ENCODE measurements around the gene STK32A.

Gene STK32A

GRCh38 chr5:147388184-147389108 lies 153.6 kb downstream of the STK32A start:
- no peak for DNase-seq

DNA sequence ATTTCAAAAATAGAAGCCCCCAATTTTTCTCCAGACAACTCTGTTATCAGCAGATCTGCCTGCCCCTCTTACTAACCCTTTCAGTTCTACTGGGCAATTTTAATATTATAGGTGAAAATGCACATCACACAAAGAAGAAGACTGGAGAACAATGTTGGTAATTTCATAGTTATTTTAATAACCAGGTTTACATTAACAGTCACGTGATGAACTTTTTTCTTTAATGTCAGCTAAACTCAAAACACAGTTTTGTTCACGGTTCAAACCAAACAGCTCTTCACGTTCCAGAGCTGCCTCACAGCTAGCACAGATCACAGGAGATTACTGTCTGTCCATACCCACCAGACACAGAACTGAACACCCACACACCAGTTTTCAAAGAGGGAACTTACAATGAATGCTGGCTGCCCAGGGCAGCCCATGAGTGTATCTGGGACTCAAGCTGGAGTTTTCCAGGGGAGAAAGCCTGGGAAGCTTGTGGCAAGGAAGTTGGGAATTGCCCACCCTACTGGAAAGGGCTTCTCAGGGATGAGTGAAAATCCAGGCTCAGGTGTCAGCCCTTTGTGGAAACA lies 155.9 kb downstream of the STK32A start:
- DNase-seq = no peak

GRCh38 chr5:147391781-147392180 lies 157.0 kb downstream of the STK32A start:
- peak in 5 of 56 donors; percentile 2 to 22 (median 13) for DNase-seq

DNA sequence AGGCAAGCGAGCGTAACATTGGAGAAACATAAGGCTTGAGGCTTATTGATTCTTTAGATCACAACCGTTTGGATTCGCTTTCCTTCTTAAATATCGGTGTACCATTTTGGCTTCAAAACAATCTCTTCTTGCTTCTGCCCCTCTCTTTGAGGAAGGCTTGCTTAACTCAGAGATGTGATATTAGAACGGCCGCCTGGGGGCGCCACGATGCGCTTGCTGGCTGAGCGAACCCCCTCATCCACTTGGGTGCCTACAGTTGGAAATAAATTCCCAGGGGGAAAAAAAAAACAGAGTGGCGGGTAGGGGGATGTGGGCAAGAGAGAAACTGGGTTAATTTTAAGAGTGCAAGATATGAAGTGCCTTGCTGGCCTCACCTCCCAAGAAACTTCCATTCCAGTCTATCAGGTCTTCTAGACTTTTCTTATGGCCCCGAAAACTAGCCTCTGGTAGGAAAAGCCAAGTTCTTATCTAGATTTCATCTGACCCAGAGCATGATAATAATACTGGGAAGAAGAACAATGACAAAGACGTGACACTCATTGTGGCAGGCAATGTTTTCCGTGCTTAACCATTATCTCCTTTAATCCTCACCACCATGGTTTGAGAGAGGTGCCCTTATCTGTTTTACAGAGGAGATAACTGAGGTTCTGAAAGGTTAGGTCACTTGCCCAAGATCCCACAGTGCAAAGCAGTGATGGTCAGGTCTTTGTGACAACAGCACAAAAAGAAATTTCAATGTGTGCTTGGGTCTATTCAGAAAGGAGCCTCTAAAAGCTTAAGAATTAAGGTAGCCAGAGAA lies 159.2 kb downstream of the STK32A start:
- peak in 1 of 56 donors; percentile 10 for DNase-seq

GRCh38 chr5:147396070-147396823 lies 161.4 kb downstream of the STK32A start:
- DNase-seq = peak in 1 of 56 donors; percentile 9

DNA sequence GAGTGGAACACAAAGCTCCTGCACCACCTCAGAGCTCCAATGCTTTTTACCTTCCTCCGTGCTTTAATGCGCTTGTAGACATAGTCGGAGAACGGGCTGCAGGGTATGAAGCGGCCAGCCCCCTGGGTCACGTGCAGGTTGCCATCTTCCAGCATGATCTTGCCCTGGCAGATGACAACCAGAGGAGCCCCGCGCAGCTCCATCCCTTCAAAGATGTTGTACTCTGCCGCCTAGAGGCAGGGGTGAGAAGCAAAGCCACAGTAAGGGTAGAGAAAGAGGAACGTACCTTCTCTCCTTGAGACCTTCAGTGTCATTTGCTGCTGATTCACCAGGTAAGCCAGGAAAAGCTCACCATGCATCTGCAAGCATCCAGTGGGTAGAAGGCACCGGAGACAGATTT lies 162.8 kb downstream of the STK32A start:
- DNase-seq = no peak

- no peak for DNase-seq
These were observed 164.0 kb downstream of the STK32A start for GRCh38 chr5:147398860-147399259.

GRCh38 chr5:147400126-147400809 lies 165.4 kb downstream of the STK32A start:
- DNase-seq = no peak

DNA sequence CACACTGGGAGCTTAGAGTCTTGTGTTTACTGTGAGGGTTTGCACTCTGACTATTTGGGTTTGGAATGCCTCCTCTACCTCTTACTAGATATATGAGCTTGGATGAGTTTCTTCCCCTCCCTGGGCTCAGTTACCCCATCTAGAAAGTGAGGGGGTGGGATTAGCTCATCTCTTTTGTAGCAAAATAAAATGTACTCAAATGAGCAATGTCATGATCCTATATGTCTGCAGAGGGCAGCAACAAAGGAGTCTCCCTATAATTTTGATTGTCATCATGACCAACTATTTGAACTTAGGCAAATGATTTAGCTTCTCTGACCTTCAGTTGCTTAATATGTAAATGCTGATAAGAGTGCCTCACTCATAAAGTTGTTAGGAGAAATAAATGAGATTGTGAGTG lies 166.1 kb downstream of the STK32A start:
- no peak for DNase-seq

DNA sequence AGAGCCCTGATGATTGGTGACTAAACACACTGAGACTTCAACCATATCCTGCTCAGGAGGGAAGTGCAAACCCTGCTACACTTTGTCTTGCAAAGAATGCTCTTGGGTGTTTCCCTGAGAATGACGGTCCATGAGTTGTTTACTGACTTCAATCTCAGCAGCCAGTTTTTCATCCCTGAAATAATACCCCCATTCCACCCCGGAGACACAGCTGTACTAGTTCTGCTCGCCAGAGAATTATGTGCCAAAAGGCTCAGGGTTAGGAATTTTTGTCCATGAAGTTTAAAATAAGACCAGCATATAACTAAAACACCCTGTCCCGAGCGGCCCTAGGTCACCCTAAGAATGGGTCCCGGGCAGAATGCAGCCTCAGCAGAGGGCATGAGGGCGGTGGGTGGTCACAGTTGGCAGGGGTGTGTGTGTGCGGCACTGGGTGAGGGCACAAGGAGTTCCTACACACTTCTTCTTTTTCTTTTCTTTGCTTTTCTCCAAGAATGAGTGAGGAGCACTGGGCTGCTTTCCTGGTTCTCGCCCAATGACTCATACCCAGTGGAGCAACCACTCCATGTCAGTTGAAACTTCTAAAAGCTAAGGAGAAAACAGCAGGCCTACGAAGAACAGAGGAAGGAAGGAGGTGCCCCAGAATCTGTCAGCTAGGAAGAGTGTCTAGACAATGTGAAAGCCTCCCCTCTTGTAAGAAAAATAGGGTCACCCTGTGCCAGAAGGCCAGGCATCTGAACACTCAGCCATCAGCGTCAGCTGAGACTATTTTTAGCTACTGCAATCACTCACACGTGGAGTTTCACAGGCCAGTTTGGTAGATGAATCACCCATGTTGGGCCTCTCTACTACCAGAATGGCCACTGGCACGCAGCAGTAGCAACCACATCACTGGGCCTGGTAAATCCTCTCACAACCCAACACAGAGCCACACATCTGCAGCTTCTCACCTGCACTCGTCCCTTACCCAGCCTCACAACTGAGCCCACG lies 169.1 kb downstream of the STK32A start:
- peak in 6 of 56 donors; percentile 7 to 42 (median 24) for DNase-seq

- no peak for DNase-seq
These were observed 169.9 kb downstream of the STK32A start for GRCh38 chr5:147404706-147405105.

- no peak for DNase-seq
These were observed 171.8 kb downstream of the STK32A start for GRCh38 chr5:147406636-147407035.

DNA sequence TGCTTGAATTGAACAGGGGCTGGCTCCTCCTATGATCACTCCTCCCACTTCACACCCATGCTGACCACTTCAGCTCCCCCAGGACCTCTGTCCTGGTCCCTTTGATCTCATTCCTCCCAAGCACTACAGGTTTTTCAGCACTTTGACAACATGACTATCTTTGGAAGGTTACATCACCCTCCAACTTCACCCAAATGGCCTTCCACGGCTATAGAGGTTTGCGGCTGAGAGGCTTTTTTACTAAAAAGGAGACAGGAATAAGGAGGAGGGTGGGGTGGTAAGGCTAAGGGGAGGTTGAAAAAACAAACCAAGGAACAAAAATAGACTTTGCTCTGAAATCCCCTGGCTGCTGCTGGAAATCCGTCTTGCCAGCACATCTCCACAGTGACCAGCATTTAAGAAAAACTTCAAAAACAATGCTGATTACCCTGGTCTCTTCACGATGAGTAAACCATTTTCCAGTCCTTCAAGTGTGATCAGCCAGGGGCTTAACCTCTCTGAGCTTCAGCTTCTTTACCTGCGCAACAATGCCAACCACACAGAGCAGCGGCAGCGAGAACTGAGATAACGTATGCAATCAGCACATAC lies 172.4 kb downstream of the STK32A start:
- DNase-seq = no peak

DNA sequence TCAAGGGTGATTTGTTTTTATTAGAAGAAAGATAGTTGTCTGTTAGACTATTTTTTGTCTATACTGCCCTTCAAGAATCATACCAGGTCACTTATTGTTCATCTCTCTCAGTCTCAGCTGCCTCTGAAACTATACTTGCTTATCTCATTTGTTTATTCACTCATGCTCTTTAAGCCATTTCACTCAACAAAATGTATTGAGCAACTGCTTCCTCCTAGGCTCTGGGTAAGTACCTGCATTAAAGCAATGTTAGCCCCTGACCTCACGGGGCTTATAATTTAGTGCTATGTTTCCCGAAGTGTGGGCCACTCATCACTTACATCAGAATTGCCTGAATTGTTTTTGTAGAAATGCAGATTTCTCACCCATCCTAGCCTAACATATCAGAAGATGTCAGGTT lies 174.2 kb downstream of the STK32A start:
- no peak for DNase-seq

GRCh38 chr5:147410496-147411358 lies 175.9 kb downstream of the STK32A start:
- DNase-seq = no peak

- DNase-seq = no peak
These were observed 176.8 kb downstream of the STK32A start for GRCh38 chr5:147411359-147412319.

DNA sequence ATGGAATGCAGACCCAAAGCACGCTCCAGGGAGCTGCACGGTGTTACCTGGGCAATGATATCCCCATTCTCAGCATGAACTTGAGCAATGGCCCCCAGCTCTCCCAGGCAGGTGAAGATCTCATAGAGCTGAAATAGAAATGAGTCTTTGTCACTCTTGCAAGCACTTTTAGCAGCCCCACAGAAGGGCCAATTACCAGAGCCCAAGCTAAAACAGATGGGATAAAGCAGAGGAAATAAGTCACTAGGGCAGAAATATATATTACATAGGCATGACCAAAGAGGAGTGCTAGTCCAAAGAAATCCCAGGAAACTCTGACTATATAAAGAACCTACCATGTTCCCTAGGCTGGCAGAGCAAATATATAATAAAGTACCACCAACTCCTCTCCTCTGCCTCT lies 177.7 kb downstream of the STK32A start:
- DNase-seq = no peak
